Mesenteric fat pad (tissue), 1 donor: ENCODE data around the gene KIFC3. TPM values are rescaled to one million over a fixed set of nuclear protein-coding genes. Genes with fewer than 3 reads are reported as not detected.
"Not testable (repeated sequence)": the region's sequence is repeated elsewhere in the genome, so short reads cannot be mapped to it uniquely, and the experiment has no call there.

ENCODE experiments used
- DNase-seq: peaks from one replicate; pipeline ENCODE4 v3.0.0-alpha.2; 2020; ENCODE audit warnings: low spot score
- long read RNA-seq: library from polyadenylated mRNA; unstranded; transcript quantifications from one replicate; pipeline ENCODE4 v2.0.0, GENCODE V29; 2020
- total RNA-seq: library from RNA; stranded (reverse); fragmentation: NEBNext Ultra II Directional; extraction: Animal tissue kit (Norgen Biotek cat#: 25700); gene quantifications from one replicate; pipeline ENCODE4 v1.2.1, GENCODE V29; 2021
- donor health status: DM: yes; HTN: yes; CAD: no.

Gene KIFC3, protein sequence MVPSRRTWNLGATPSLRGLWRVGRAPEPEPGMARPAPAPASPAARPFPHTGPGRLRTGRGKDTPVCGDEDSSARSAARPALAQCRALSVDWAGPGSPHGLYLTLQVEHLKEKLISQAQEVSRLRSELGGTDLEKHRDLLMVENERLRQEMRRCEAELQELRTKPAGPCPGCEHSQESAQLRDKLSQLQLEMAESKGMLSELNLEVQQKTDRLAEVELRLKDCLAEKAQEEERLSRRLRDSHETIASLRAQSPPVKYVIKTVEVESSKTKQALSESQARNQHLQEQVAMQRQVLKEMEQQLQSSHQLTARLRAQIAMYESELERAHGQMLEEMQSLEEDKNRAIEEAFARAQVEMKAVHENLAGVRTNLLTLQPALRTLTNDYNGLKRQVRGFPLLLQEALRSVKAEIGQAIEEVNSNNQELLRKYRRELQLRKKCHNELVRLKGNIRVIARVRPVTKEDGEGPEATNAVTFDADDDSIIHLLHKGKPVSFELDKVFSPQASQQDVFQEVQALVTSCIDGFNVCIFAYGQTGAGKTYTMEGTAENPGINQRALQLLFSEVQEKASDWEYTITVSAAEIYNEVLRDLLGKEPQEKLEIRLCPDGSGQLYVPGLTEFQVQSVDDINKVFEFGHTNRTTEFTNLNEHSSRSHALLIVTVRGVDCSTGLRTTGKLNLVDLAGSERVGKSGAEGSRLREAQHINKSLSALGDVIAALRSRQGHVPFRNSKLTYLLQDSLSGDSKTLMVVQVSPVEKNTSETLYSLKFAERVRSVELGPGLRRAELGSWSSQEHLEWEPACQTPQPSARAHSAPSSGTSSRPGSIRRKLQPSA
- 62.3 TPM for total RNA-seq
- long read RNA-seq, partial matches to known transcripts = 33 of 52 reads
- long read RNA-seq, other reads (novel, unspliced or antisense) = 16 of 52 reads

DNA sequence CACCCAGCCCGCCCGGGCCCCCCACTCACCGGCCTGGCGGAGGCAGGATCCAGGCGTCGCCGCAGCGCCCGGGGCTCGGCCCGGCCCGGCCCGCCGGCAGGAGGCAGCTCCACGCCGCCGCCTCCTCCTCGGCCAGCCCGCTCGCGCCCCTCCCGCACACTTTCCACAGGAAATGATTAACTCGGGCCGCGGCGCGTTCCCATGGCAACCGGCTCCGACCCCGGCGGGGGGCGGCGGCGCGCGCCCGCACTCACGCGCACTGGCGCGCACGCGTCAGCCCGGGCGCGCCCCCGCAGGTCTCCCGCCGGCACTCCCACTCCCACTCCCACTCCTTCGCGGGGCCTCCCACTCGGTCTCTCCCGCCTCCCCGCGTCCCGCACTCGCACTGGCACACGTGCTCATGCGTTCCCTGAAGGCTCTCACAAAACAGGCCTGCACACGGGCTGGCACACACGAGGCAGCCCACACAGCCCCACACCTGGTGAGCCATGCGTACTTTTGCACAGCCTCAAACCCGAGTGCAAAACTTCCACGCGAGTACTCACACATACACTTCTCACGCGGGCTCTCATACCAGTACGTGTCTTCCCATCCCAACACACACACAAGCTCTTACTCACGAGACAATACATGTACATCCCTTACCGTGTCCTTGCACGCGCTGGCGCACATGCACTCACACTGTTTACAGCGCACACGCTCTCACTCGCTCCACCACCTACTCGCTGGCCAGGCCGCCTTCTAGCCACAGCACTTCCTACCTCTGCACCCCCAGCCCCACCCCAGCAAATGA is at the start of gene KIFC3:
Gene KIFC3, minus strand, starts transcription at position 151 of the 793 bp plus-strand sequence. CDS start 4,248 bp downstream, outside the sequence.
- peak; percentile 95 for DNase-seq

GRCh38 chr16:57848181-57848580 is 45.9 kb upstream of the KIFC3 start:
- DNase-seq = peak; percentile 24

DNA sequence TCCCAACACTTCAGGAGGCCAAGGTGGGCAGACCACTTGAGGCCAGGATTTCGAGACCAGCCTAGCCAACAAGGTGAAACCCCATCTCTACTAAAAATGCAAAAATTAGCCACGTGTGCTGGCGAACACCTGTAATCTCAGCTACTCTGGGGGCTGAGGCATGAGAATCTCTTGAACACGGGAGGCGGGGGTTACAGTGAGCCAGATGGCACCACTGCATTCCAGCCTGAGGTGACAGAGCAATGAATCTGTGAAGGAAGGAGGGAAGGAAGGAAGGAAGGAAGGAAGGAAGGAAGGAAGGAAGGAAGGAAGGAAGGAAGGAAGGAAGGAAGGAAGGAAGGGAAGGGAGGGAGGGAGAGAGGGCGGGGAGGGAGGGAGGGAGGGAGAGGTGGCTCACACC is 44.6 kb upstream of the KIFC3 start:
- not testable (repeated sequence) for DNase-seq

DNA sequence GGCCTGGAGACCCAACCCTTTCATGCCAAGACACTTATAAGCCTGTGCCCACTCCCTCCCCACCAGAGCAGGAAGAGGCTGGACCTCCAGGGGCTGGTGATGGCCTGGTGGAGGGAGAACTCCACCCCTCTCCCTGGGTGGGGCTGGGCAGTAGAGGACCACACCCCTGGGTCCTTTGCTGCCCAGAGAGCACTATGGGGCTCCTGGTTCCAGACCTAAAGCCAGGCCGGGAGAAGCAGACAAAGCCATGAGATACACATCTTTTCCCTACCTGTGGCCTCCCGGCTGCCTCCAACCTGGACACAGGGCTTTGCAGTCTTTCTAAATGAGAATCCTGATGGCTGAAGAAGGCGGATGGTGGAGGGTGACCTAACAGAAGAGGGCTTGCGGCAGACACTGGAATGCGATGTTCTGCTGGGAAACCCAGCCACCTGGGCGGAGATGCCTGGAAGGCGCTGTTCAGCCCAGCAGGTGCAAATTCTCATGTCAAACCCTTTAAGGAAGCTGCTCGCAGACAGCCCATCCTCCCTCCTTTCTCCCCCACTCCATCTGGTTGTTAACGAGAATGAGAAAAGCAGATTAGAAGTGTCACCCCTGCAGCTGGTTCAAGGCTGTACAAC is 43.9 kb upstream of the KIFC3 start:
- peak; percentile 65 for DNase-seq

- DNase-seq = peak; percentile 77
Measured at GRCh38 chr16:57845115-57845514, 42.8 kb upstream of the KIFC3 start.

- peak; percentile 82 for DNase-seq
Measured at GRCh38 chr16:57844416-57845030, 42.2 kb upstream of the KIFC3 start.

DNA sequence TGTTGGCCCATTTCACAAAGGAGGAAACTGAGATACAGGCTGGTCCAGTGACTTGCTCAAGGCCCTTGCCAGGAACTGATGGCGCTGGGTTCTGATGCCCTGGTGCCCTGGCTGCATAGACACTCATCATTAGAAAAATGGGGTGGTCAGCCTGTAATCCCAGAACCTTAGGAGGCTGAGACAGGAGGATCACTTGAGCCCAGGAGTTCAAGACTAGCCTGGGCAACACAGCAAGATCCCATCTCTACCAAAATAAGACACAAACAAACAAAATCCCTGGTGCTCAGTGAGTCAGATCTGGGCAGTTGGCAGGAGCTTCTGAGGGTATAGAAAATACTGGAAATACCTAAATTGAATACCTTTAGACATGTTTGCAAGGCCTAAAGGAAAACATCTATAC is 41.1 kb upstream of the KIFC3 start:
- no peak for DNase-seq

DNA sequence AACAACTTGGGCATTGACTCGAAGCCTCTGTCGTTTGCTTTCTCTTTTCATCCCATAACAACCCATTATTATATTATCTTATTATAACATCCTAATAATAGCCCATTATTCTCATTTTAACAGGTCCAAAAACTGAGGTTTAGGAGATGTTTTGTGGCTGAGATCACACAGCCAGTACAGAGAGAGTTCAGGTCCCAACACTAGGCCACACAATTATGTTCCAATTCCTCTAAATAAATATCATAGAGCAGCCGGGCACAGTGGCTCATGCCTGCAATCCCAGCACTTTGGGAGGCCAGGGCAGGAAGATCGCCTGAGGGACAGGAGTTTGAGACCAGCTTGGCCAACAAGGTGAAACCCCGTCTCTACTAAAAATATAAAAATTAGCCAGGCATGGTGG is 40.3 kb upstream of the KIFC3 start:
- no peak for DNase-seq

- DNase-seq = no peak
Measured at GRCh38 chr16:57840833-57841232, 38.5 kb upstream of the KIFC3 start.

DNA sequence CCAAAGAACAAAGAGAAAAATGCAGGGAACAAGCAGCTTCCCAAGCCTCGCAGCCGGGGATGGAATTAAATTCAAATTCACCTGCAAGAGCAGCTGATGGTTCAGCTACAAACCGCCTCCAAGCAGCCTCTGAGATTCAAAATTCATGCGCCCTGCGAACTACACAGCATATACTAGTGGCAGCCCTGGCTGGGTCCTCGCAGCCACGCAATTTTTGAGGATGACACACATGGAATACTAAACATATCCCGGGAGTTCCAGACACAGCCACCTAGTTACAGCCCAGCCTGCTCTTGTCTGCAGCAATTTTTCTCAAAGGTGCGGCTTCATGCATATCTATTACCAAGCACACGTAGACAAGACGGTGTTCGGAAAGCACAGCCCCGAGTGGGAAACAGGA is 35.9 kb upstream of the KIFC3 start:
- no peak for DNase-seq

DNA sequence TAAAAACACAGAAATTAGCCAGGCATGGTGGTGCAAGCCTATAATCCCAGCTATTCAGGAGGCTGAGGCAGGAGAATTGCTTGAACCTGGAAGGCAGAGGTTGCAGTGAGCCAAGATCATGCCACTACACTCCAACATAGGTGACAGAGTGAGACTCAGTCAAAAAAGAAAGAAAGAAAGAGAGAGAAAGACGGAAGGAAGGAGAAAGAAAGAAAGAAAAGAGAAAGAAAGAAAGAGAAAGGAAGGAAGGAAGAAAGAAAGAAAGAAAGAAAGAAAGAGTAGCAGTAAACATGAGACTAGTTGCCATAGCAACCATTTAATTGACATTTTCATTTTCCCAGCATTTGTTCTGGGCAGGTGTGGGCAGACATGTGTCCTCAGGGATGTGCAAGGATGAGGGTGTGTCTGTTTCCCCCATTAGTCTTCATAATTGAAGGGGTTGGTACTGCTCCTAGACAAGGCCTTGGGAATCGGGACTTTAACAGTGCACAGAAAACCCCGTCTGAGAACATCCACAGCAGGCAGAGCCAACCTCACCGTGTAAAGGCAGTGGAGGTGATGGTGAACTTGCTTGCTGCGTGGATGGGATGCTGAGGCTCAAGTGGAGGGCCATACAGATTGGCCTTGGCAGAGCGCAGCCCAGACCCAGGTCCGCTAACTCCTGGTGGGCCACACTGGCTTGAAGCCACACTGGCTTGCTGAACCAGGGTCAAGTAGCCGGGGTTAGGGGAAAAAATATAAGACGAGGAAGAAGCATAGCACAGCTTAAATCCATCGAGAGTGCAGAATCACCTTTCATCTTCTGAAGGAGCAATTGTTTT is 35.2 kb upstream of the KIFC3 start:
- DNase-seq = no peak

DNA sequence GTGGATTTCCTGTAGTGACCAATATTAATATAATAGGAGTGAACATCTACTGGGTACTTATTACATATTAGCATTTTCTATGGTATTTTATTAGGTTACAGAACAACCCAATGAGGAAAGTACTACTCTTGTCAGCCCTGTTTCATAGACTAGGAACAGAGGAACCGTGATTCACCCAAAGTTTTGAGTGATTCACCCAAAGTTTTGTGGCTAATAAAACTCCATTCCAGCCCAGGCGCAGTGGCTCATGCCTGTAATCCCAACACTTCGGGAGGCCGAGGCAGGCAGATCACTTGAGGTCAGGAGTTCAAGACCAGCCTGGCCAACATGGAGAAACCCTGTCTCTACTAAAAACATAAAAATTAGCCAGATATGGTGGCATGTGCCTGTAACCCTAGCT is 33.1 kb upstream of the KIFC3 start:
- DNase-seq = not testable (repeated sequence)

DNA sequence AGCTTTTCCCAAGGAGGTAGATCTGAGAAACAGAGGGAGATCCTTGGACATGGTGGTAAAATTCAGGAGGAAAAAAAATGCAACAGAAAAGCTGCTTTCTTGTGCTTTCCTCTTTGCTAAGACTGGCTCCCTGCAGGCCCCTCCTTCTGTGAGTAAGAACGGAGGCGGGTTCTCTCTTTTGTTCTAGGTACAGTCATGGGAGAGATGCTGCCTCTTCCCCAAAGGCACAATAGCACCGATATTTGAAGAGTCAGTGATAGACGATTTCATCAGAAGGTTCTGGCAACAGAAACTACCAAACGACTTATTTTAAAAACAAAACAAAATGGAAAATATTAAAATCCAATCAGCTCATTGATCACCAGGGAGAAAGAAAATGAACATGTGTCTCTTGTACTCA is 32.6 kb upstream of the KIFC3 start:
- no peak for DNase-seq

- DNase-seq = no peak
Measured at GRCh38 chr16:57830890-57831484, 28.7 kb upstream of the KIFC3 start.

- DNase-seq = no peak
Measured at GRCh38 chr16:57829969-57830360, 27.7 kb upstream of the KIFC3 start.

GRCh38 chr16:57828272-57829161 is 26.2 kb upstream of the KIFC3 start:
- no peak for DNase-seq

DNA sequence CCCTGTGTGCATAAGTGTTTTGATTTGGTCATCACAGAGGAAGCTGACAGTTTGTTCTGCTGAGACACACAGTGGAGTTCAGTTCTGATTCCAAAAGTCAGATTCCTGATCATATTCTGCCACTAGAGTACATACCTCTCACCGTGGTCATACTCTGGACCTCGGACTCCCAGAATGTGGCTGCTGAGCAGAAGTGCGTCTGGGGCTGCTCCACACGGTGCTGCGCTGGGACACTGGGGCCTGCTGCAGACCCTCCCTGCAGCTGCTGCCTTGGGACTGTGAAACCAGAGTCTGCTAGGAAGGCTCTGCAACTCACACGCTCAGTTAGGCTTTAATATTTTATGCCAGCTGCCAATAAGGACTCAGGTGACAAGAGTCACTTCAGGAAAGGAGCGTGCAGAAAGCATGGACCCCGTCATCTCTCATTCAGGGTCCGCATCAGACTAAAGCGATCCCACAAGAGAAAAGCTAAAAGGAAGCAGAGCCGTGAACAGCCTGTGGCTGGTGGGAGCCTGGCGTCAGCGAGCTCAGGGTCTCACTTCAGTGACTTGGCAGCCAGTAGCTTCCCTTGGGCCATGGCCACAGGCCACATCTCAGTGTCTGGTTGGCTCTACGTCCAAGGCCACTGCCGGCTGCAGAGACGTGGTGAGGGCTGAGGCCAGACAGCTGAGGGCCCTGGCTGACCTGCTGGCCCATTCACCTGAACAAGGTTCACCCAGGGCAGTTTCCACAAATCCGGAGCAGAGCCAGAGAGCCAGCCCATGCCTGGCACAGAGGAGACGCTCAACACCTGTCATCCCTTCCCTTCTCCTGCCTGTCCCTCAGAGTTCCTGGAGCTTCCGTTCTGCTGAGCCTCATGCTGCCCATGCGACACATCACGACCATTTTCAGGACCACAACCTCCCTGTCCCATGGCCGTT is 24.7 kb upstream of the KIFC3 start:
- no peak for DNase-seq
